ACC112 (cell line): ENCODE measurements around the gene EZH1.
A peak's percentile ranks its signal among the peaks of the same experiment; 100 is the strongest.
"Not testable (repeated sequence)": the region's sequence is repeated elsewhere in the genome, so short reads cannot be mapped to it uniquely, and the experiment has no call there.

Experiments
- H2AFZ ChIP-seq: fragments of 200-600 bp; sonication (generic); one replicate; pipeline ENCODE4 v1.6.0; 2017; ENCODE audit warnings: antibody characterized with exemption, low read length; ENCODE audit not compliant: unreplicated experiment
- H3K27ac ChIP-seq: fragments of 200-600 bp; sonication (generic); 2 replicates; pipeline ENCODE4 v1.5.1; 2014; ENCODE audit warnings: low read depth, mild to moderate bottlenecking, antibody characterized with exemption, low read length, moderate library complexity
- H3K27me3 ChIP-seq: fragments of 200-600 bp; sonication (generic); 2 replicates; pipeline ENCODE4 v1.6.1; 2014; ENCODE audit warnings: mild to moderate bottlenecking, antibody characterized with exemption, low read length, moderate library complexity, mixed read lengths; ENCODE audit not compliant: insufficient read depth
- H3K36me3 ChIP-seq: fragments of 200-600 bp; sonication (generic); 2 replicates; pipeline ENCODE4 v1.6.1; 2016; ENCODE audit warnings: mild to moderate bottlenecking, antibody characterized with exemption, low read length, moderate library complexity, mixed read lengths; ENCODE audit not compliant: insufficient read depth
- H3K4me1 ChIP-seq: fragments of 200-600 bp; sonication (generic); one replicate; pipeline ENCODE4 v1.6.1; 2016; ENCODE audit warnings: low read length, mixed read lengths; ENCODE audit not compliant: insufficient read depth, unreplicated experiment, control insufficient read depth
- H3K4me3 ChIP-seq: fragments of 200-600 bp; sonication (generic); 2 replicates; pipeline ENCODE4 v1.5.1; 2014; ENCODE audit warnings: mild to moderate bottlenecking, low read depth, low read length
- H3K79me2 ChIP-seq: fragments of 200-600 bp; sonication (generic); one replicate; pipeline ENCODE4 v1.6.0; 2016; ENCODE audit warnings: low read length; ENCODE audit not compliant: control insufficient read depth, unreplicated experiment, insufficient read depth

The EZH1 gene

DNA sequence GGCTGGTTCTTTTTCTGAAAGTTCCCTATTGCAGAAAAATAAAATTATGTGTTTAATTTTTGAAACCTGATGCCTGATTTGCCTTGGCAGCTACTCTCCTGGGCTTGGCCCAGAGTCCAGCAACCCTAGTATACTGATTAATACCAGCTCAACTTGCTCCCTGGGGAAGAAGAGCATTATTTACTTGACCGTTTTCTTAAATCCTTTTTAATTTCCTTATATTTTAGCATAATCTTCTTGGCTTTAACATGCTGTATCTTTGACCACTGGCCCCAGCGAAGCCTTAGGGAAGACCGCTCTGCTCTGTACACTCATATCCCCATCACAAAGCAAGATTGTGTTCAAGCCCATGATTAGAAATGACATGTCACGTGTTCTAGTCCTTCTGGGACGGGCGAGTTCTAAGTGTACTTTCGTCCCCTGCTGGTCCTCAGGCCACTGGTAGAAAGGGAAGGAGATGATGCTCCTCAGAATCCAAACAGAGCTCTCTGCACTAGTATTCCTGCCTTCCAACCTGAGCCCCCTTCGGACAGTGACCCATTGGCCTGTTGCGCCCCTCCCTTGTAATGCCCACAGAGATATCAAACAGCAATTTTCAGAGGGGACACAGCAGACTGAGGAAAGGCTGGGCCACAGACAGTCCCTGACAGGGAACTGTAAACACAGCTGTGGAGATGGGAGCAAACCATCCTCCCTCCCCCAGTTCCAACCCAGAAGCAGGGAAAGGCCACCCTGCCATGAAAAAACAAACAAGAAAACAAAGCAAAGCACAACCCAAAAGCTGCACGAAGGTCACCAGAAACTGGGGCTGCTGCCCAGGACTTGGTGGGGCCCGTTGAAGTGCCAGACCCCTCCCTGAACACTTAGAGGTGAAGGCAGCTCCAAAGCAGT, 4.3 kb upstream of the EZH1 start:
- Histone ChIP-seq H3K27me3 (no peaks in the 10 kb centered on the region), H3K4me1 (peaks cover 6% of the 10 kb centered on the region), H3K36me3 (no peaks in the 10 kb centered on the region), H2AFZ (no peak overlapping the region), H3K4me3 (no peak overlapping the region), H3K27ac (no peak overlapping the region), H3K79me2 (peaks cover 1% of the 10 kb centered on the region)

DNA sequence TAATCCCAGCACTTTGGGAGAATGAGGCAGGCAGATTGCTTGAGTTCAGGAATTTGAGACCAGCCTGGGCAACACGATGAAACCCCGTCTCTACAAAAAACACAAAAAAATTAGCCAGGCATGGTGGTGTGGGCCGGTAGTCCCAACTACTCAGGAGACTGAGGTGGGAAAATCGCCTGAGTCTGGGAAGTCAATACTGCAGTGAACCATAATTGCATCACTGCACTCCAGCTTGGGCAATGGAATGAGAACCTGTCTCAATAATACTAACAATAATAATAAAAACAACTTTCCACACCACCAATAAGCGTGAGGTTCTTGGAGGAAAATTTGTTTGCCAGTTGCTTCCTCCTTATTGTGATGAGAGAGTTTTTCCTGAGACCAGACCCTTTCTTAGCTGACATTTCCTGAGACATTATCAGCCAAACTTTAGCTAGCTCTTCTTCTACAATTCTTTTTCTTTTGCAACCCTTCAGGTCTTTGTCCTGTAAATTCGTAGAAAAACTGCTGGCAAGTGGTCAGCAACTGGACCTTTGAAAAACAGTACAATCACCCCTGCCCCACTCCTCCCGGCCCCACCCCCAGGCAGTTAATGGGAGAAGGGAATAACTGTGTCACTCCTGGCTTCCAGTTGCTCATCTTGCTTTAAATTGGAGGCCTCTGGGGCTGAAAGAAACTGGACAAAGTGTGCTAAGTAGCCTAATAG, 3.5 kb upstream of the EZH1 start:
- Histone ChIP-seq H3K27me3 (no peaks in the 10 kb centered on the region), H3K4me3 (no peak overlapping the region), H3K27ac (no peak overlapping the region), H3K79me2 (peaks cover 9% of the 10 kb centered on the region), H3K36me3 (no peaks in the 10 kb centered on the region), H3K4me1 (peaks cover 10% of the 10 kb centered on the region), H2AFZ (no peak overlapping the region)

DNA sequence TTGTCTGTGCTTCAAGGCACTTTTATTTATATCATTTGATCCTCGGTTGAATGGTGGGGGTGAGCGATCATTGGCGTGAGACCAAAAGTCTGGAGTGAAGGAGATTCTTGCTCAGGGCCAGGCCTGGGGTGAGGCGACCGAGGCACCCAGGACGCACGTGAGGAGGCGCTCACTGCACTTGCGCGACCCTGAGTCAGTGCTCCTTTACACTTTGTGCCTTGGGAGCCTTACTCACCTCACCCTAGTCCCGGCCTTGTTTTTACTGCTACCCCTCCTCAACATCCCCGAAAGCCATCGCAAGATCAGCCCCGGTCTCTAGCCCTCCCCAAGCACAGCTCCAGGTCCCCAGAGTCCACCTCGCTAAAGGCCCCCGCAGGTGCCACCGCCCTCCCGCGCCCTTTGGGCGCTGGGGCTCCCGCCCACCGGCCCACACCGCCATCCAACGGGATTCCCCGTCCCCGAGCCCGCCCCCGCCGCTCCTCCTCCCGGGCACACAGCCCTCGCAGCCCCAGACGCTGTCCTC, 496 bp downstream of the EZH1 start:
- Histone ChIP-seq H2AFZ (peak overlapping the region; percentile 89), H3K4me1 (peaks cover 10% of the 10 kb centered on the region), H3K79me2 (peaks cover 11% of the 10 kb centered on the region), H3K27ac (peak overlapping the region; percentile 66), H3K4me3 (peak overlapping the region; percentile 83), H3K36me3 (no peaks in the 10 kb centered on the region), H3K27me3 (no peaks in the 10 kb centered on the region)

DNA sequence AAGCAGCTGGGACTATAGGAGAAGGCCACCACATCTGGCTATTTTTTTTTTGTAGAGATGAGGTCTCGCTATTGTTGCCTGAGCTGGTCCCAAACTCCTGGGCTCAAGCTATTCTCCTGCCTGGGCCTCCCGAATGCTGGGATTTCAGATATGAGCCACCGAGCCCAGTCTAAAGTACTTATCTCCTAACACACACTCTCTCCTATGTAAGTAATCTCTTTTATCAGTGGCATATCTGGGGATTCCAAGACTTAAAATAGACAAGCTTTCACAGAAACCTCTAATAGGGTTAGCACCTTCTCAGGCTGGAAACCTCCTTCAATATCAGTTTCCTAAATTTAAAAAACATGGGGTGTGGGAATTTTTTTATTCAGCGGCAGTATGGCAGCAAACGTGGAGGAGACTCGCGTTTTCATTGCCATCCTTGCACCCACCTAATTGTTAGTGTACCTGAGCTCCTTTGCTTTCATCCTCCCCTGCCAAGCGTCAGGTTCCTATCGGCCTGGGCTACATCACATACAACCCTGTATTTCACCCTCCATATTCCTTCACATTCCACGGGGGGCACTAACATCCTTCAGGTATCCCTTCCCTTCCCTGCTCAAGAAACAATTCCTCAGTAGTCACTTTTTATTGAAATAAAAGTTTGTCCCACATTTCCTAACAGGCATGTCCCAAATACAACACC, 1.1 kb downstream of the EZH1 start:
- peaks cover 11% of the 10 kb centered on the region for H3K79me2 ChIP-seq
- peak overlapping the region; percentile 83 for H3K4me3 ChIP-seq
- peaks cover 6% of the 10 kb centered on the region for H3K4me1 ChIP-seq
- H3K36me3 ChIP-seq, result no peaks in the 10 kb centered on the region
- no peaks in the 10 kb centered on the region for H3K27me3 ChIP-seq
- H2AFZ ChIP-seq, result peak overlapping the region; percentile 89
- peak overlapping the region; percentile 66; the same call in 1 of the 2 replicates for H3K27ac ChIP-seq

DNA sequence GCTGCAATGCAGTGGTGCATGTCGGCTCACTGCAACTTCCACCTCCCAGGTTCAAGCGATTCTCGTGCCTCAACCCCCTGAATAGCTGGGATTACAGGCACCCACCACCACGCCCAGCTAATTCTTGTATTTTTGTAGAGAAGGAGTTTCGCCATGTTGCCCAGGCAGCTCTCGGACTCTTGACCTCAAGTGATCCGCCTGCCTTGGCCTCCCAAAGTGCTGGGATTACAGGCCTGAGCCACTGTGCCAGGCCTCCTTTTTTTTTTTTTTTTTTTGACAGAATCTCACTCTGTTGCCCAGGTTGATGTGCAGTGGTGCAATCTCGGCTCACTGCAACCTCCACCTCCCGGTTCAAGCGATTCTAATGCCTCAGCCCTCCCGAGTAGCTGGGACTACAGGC, 1.9 kb downstream of the EZH1 start:
- not testable (repeated sequence) for H3K27ac ChIP-seq, H3K4me1 ChIP-seq, H3K4me3 ChIP-seq, H2AFZ ChIP-seq, H3K36me3 ChIP-seq, H3K27me3 ChIP-seq
- peaks cover 11% of the 10 kb centered on the region for H3K79me2 ChIP-seq

DNA sequence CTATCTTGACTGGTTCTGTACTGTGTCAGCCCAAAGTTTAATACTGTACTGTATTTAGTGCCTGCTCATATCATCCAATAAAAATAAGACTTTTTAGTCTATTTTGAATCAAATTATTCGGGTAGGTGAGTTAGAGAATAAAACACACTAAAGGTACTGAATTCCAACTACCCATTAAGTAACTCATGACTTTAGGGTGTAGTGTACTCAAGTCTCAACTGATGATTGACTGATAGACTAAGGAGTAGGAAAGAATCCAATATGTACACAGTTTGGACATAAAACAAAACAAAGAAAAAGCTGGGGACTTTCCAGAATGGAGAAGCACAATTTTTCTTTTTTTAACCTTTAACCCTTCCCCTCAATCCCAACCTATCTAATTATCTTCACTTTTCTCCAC, 4.1 kb downstream of the EZH1 start:
- H3K27ac ChIP-seq, result no peak overlapping the region
- peaks cover 11% of the 10 kb centered on the region for H3K79me2 ChIP-seq
- H3K27me3 ChIP-seq, result no peaks in the 10 kb centered on the region
- H3K36me3 ChIP-seq, result no peaks in the 10 kb centered on the region
- H2AFZ ChIP-seq, result no peak overlapping the region
- H3K4me3 ChIP-seq, result no peak overlapping the region
- H3K4me1 ChIP-seq, result peaks cover 4% of the 10 kb centered on the region

DNA sequence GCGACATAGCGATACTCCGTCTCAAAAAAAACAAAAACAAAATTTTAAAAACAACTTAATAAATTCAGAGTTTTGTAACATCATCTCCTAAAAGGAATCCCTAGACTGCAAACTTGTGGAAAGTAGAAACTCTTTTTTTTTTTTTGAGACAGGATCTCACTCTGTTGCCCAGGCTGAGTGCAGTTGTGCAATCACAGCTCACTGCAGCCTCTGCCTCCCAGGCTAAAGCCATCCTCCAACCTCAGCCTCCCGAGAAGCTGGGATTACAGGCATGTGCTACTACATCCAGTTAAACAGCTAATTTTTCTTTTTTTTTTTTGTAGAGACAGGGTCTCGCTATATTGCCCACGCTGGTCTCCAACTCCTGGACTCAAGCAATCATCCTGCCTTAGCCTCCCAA, 19.7 kb downstream of the EZH1 start:
- Histone ChIP-seq H3K79me2 (no peaks in the 10 kb centered on the region), H3K4me1 (no peaks in the 10 kb centered on the region), H3K27me3 (no peaks in the 10 kb centered on the region), H3K36me3 (peaks cover 9% of the 10 kb centered on the region; the same call in 1 of the 2 replicates), H2AFZ (no peak overlapping the region), H3K27ac (no peak overlapping the region), H3K4me3 (no peak overlapping the region)

DNA sequence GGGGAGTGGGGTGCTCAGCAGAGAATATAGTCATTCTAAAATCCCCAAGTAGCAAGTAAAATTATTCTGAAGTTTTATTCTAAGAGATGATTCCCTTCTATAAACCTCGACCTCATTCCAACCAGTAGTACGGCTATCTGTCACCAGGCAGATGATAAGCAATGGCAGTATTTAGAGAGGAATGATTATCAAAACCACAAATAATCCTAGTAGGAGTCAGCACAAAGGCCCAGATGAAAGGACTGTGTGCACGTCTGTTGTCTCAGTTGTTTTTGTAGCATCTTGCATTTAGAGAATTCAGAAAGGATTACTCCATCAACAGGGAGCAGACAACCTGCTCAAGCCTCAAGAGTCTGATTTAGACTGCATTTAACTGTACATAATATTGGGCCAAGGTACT, 21.2 kb downstream of the EZH1 start:
- Histone ChIP-seq H3K27me3 (no peaks in the 10 kb centered on the region), H3K27ac (no peak overlapping the region), H3K4me1 (no peaks in the 10 kb centered on the region), H3K4me3 (no peak overlapping the region), H2AFZ (no peak overlapping the region), H3K79me2 (no peaks in the 10 kb centered on the region), H3K36me3 (peaks cover 10% of the 10 kb centered on the region)

DNA sequence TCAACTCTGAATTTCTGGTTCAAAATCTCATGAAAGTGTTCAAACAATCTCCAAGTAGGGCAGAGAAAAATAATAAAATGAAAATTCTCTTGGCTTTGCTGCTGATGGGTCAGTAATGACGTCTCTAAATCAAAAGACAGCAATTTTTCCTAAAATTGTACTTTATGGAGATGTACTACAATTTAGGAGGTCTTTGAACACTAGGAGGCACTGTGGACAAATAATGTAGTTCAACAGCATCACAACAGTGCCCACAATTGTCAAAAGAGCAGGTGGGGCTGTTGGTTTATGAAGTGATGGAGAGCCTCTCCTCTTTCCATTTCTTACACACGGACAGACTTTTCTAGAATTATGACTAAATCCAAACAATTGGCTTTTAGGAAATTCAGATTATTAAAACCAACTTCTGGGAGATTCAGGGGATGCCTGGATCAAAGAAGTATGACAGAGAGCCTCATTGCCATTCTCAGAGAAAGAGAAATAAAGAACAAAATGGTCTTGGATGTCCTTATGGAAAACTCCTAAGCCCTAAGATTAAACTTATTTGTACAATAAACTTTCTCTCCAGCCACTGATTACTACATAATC, 23.8 kb downstream of the EZH1 start:
- no peak overlapping the region for H3K4me3 ChIP-seq
- no peaks in the 10 kb centered on the region for H3K4me1 ChIP-seq
- H3K27ac ChIP-seq, result no peak overlapping the region
- no peaks in the 10 kb centered on the region for H3K79me2 ChIP-seq
- H3K36me3 ChIP-seq, result peaks cover 12% of the 10 kb centered on the region
- H2AFZ ChIP-seq, result no peak overlapping the region
- no peaks in the 10 kb centered on the region for H3K27me3 ChIP-seq

DNA sequence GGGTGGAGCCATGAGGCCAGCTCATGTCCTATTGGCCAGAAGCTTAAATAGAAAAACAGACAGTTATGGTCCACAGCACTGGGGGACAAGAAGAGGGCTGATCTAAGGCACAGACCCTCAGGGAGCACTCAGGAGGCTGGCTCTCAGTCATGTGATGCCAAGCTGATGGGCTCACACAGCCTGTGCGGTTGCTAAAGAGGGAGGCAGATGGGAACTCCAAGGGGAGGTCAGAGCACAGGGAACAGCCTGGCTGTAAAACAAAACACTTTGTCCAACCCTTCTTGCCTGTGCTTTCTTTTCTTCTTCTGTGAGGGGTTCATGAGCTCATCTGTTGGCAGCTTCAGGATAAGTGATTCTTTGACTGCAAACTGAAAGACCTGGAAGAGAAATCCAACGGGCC, 35.3 kb downstream of the EZH1 start:
- 0 out of 2 replicates have a peak, but pooled peaks cover 5% of the 10 kb centered on the region for H3K36me3 ChIP-seq
- H3K4me3 ChIP-seq, result no peak overlapping the region
- H3K27me3 ChIP-seq, result no peaks in the 10 kb centered on the region
- no peaks in the 10 kb centered on the region for H3K79me2 ChIP-seq
- no peaks in the 10 kb centered on the region for H3K4me1 ChIP-seq
- H3K27ac ChIP-seq, result no peak overlapping the region
- H2AFZ ChIP-seq, result no peak overlapping the region
